Cardiac septum (tissue), 1 donor: ENCODE results near the gene CFAP119. TPM values are rescaled to one million over a fixed set of nuclear protein-coding genes. Genes with fewer than 3 reads are reported as not detected.
A peak's percentile ranks its signal among the peaks of the same experiment; 100 is the strongest.

ENCODE experiments used
- DNase-seq: peaks from one replicate; pipeline ENCODE4 v3.0.0-alpha.2; 2020; ENCODE audit warnings: low spot score
- intact Hi-C: fragments of 100-400 bp; cut with DNase I; formaldehyde crosslinking; loops from one replicate; pipeline ENCODE4 v1.14.0; 2022
- total RNA-seq: library from RNA; stranded (reverse); fragmentation: NEBNext Ultra II Directional; extraction: Animal tissue kit (Norgen Biotek cat#: 25700); gene quantifications from one replicate; pipeline ENCODE4 v1.2.1, GENCODE V29; 2021
- donor health status: DM: no; HTN: no; CAD: no.

CFAP119 gene
- total RNA-seq, 1 donor from 2014 or later: 1.0 TPM

- intact Hi-C loops: no loop called here
- peak; percentile 39 for DNase-seq
These were observed 38.9 kb downstream of the CFAP119 start for GRCh38 chr16:30722916-30723315.

DNA sequence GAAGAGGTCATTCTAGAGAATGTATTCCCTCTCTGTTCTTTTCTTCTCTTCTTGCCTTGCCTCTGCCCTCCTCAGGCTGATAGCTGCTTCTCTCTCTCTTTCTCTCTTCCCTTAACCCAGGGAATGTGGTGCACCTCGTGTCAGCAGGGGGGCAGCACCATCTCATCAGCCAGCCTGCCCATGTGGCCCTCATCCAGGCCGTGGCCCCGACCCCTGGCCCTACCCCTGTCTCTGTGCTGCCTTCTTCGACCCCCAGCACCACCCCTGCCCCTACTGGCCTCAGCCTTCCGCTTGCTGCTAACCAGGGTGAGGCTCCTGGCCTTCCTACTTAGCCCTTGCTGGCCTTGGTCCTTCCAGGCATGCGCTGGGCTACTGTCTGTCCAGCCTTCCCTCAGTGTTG lies 39.4 kb downstream of the CFAP119 start:
- DNase-seq: peak; percentile 49
- intact Hi-C loops: no loop called here

DNA sequence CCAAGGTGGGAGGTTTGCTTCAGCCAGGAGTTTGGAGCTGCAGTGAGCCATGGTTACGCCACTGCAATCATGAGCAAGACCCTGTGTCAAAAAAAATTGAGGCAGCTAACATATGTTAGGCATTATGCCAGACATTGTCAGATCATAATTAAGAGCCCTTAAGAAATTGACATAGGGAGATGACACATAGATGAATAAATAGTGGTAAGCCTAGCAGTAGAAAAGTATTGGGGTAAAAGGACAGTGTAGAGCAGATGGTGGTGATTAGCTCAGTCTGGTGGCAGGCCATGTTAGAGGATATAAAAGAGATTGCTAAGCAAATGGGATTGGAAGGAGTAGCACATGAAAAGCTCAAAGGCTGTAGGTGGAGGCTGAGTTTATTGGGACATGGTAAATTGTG lies 40.3 kb downstream of the CFAP119 start:
- DNase-seq: no peak
- intact Hi-C loops: no loop called here

DNA sequence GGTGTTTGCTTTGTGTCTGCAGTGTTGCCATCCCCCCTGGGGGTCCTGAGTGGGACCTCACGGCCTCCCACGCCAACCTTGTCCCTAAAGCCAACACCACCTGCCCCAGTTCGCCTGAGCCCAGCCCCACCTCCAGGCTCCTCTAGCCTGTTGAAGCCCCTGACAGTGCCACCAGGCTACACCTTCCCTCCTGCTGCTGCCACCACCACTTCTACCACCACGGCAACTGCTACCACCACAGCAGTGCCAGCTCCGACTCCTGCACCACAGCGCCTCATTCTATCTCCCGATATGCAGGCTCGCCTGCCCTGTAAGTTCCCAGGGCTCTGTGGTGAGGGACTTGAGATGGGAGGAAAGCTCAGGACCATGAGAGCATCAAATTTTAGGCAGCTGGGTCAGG lies 40.7 kb downstream of the CFAP119 start:
- intact Hi-C loops: no loop called here
- DNase-seq: no peak

GRCh38 chr16:30720694-30721093 lies 41.2 kb downstream of the CFAP119 start:
- DNase-seq: no peak
- intact Hi-C loops: no loop called here

- DNase-seq: no peak
- intact Hi-C loops: no loop called here
These were observed 41.8 kb downstream of the CFAP119 start for GRCh38 chr16:30720086-30720485.

- DNase-seq: no peak
- intact Hi-C loops: no loop called here
These were observed 46.0 kb downstream of the CFAP119 start for GRCh38 chr16:30715750-30716445.

GRCh38 chr16:30711712-30712111 lies 50.1 kb downstream of the CFAP119 start:
- intact Hi-C loops: no loop called here
- DNase-seq: no peak

GRCh38 chr16:30710971-30711370 lies 50.9 kb downstream of the CFAP119 start:
- no peak for DNase-seq
- intact Hi-C loops: no loop called here

Other genes with a start within 250 kb of the CFAP119 start
- 49.8 TPM for gene ZNF768, start 235.5 kb downstream of the CFAP119 start, total RNA-seq
- gene ZNF747, start 227.2 kb downstream of the CFAP119 start, total RNA-seq: 13.7 TPM
- 11.4 TPM for gene ZNF764, start 203.7 kb downstream of the CFAP119 start, total RNA-seq
- gene ZNF688, start 190.3 kb downstream of the CFAP119 start, total RNA-seq: 12.1 TPM
- 6.7 TPM for gene ZNF785, start 176.4 kb downstream of the CFAP119 start, total RNA-seq
- gene ZNF689, start 151.7 kb downstream of the CFAP119 start, total RNA-seq: 4.9 TPM
- gene PRR14, start 111.1 kb downstream of the CFAP119 start, total RNA-seq: 21.1 TPM
- 33.2 TPM for gene FBRS, start 103.6 kb downstream of the CFAP119 start, total RNA-seq
- 47.8 TPM for gene SRCAP, start 62.9 kb downstream of the CFAP119 start, total RNA-seq
- gene PHKG2, start 13.6 kb downstream of the CFAP119 start, total RNA-seq: 13.2 TPM
- gene RNF40, start 260 bp upstream of the CFAP119 start, total RNA-seq: 47.9 TPM
- gene ZNF629, start 25.1 kb upstream of the CFAP119 start, total RNA-seq: 22.7 TPM
- 27.6 TPM for gene BCL7C, start 132.0 kb upstream of the CFAP119 start, total RNA-seq
- gene CTF1, start 134.6 kb upstream of the CFAP119 start, total RNA-seq: 17.7 TPM
- 8.0 TPM for gene FBXL19, start 161.5 kb upstream of the CFAP119 start, total RNA-seq
- 9.5 TPM for gene ORAI3, start 187.0 kb upstream of the CFAP119 start, total RNA-seq
- gene SETD1A, start 195.7 kb upstream of the CFAP119 start, total RNA-seq: 9.6 TPM
- 5.4 TPM for gene HSD3B7, start 223.1 kb upstream of the CFAP119 start, total RNA-seq
- 1.6 TPM for gene STX1B, start 248.6 kb upstream of the CFAP119 start, total RNA-seq